ENCODE results near the gene ZP4.

The ZP4 gene

DNA sequence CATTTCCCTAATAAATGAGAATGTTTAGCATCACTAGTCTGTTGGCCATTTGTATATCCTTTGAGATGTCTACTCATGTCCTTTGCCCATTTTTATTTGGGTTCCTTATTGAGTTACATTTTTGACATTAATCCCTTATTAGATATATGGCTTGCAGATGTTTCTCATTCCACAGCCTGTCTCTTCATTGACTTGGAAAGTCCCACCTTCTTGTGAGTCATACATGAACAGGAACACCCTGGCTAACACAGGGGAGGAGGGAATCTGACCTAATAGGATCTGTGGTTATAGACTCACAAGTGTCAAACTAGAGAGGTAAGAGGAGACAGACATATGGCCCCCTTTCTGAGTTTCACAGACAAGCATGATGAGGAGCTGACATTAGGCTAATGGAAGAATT lies 11.5 kb downstream of the ZP4 start:
- no peak overlapping the region for H3K4me3 ChIP-seq (ENCODE audit: low read length)
- TF ChIP-seq, protein P1, sequence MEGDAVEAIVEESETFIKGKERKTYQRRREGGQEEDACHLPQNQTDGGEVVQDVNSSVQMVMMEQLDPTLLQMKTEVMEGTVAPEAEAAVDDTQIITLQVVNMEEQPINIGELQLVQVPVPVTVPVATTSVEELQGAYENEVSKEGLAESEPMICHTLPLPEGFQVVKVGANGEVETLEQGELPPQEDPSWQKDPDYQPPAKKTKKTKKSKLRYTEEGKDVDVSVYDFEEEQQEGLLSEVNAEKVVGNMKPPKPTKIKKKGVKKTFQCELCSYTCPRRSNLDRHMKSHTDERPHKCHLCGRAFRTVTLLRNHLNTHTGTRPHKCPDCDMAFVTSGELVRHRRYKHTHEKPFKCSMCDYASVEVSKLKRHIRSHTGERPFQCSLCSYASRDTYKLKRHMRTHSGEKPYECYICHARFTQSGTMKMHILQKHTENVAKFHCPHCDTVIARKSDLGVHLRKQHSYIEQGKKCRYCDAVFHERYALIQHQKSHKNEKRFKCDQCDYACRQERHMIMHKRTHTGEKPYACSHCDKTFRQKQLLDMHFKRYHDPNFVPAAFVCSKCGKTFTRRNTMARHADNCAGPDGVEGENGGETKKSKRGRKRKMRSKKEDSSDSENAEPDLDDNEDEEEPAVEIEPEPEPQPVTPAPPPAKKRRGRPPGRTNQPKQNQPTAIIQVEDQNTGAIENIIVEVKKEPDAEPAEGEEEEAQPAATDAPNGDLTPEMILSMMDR (conservative IDR thresholded peaks at IDR 0.05; ENCODE audit: low read length), result no peak
- DNase-seq (ENCODE audit: low read depth), result no peak

DNA sequence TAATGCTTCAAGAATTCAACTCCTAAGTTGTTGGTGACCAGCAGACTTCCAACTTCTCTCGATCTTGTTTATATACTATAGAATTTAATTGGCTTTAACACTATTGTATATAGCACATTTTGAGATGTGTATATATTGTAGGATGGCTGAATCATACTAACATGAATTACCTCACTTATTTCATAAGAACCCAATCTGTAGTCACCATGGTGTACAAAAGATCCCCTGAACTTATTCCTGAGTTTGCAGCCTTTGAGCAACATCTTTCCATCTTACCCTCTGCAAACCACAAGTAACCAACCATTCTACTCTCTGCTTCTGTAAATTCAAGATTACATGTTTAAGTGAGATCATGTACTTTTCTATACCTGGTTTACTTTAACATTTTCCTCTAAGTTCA lies 12.3 kb downstream of the ZP4 start:
- no peak overlapping the region for H3K4me3 ChIP-seq (ENCODE audit: low read length)
- no peak for DNase-seq (ENCODE audit: low read depth)
- TF ChIP-seq, protein P1 (conservative IDR thresholded peaks at IDR 0.05; ENCODE audit: low read length), result no peak

DNA sequence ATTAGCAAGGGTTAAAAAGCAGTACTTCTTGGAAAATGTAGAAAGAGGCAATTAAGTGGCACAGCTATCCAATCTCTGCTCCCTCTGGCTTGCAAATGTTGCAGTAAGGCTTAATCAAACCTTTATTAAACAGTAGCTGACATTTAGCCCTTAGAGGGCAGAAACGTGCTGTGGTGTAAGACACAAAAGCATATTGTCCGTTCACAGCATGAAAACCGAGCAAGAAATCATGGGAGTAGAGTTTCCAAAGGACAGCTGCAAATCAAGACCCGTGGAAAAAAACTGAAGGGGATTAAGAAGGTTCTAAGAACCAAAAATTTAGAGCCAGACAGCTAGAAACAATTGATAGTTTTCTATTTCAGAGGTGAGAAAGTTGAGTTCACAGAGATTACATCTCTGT lies 13.1 kb downstream of the ZP4 start:
- DNase-seq (ENCODE audit: low read depth), result no peak
- TF ChIP-seq, protein P1 (conservative IDR thresholded peaks at IDR 0.05; ENCODE audit: low read length), result no peak

DNA sequence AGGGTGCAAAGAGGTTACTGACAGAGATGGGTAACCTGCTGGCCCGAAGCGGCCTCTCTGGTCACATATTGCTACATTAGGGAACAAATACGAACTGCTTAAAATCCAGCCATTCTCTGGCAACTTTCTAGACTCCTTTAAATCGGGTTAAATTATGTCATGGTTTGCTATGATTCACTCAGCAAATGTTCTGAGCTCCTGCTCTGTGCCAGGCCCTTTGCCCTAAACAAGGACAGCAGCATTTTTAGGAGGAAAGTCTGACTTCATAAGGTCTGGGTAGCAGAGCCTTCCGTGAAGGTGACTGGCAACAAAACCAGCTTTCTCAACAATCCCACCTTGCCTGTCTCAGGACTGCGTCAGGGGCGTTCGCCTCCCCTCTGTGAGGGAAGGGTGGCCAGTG lies 15.4 kb downstream of the ZP4 start:
- TF ChIP-seq, protein P1 (conservative IDR thresholded peaks at IDR 0.05; ENCODE audit: low read length), result no peak
- no peak for DNase-seq (ENCODE audit: low read depth)
- H3K4me3 ChIP-seq (ENCODE audit: low read length), result no peak overlapping the region

More for the DNA sequence above, 13.1 kb downstream of the ZP4 start:
- no peak overlapping the region for H3K4me3 ChIP-seq (ENCODE audit: low read length)

DNA sequence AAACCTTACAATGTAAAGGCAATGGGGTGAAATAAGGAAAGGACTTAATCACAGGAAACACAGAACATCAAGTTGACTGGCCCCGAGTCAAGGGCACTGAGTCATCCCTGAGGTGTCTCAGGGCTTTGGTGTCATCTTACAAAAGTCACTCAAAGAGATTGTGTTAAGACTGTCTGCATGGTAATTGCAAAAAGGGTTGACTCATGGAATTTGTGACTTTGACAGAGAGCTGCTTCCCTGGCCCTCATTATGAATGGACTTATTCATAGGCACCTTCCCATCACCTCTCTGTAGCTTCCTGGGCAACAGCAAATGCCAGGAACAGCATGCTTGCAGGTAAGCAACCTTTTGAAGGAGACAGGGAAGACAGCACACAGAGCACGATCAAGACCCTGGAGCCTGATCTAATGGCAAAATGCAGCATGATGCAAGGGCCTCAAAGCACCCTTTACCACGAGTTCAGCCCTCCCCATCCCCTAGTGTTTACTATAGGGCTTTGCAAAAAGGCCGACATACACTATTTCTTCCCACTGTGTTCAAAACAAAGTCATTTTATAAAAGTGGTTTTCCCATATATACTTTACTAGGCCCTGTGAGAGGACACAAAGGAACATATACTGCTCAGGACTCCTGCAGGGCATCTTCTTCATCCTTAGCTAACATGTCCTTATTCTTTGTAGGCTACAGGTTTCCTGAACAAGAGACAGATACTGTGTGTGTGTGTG lies 17.1 kb downstream of the ZP4 start:
- TF ChIP-seq, protein P1 (conservative IDR thresholded peaks at IDR 0.05; ENCODE audit: low read length), result no peak
- DNase-seq (ENCODE audit: low read depth), result peak; percentile 3
- no peak overlapping the region for H3K4me3 ChIP-seq (ENCODE audit: low read length)

DNA sequence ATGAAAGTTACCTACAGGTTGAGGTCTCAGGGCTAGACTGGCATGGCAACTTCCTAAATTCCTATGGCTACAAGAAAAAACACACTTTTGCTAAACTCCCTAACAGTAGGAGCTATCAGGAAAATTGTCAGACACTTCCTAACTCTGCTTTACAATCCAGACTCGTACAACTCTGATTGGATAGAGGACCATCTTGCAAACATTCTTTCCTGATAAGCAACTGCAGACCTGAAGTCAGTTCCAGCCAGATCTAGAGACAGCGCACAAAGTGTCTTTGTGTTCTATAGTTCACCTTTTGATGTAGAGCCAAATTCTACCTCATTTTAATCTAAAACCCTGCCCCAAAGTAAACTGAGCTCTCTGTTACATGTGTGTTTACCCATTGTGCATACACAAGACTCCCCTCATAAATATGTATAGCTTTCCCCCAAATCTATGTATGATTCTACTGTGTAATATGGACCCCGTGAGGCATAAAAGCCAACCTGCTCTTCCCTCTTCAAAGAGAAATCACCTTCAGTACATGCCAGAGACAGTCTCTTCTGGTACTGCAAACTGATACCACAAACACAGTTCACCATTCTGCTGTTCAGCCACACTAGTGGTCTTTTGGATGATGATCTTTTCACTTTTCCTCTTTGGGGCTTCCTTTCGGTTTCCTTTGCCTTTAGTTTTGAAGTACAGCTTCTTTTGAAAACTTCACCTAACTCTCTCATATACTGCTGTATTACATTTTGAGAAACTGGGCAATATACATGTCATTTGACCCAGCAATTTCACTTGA lies 21.7 kb downstream of the ZP4 start:
- TF ChIP-seq, protein P1 (conservative IDR thresholded peaks at IDR 0.05; ENCODE audit: low read length), result no peak
- no peak overlapping the region for H3K4me3 ChIP-seq (ENCODE audit: low read length)
- no peak for DNase-seq (ENCODE audit: low read depth)

All from AG10803 (cell line).